H1 (cell line): ENCODE data around the gene JADE1. TPM values are rescaled to one million over a fixed set of nuclear protein-coding genes. Genes with fewer than 3 reads are reported as not detected.
A peak's percentile ranks its signal among the peaks of the same experiment; 100 is the strongest.

Source experiments
- CTCF ChIA-PET: fragments of 300-600 bp; sonication (Branson Sonifier 250); formaldehyde crosslinking; loops from one replicate; lab custom pipeline; 2021; ENCODE audit not compliant: partially characterized antibody; lab: Charles Lee
- POLR2A ChIA-PET: fragments of 300-600 bp; sonication (Branson Sonifier 250); formaldehyde crosslinking; loops from one replicate; lab custom pipeline; 2021; ENCODE audit warnings: inconsistent platforms; ENCODE audit not compliant: partially characterized antibody; lab: Charles Lee
- DNase-seq, 2 experiments: peaks; one replicate each; pipeline versions ENCODE4 v3.0.0 to v3.0.0-alpha.2; 2010 to 2022; ENCODE audit warnings: low spot score in 2 of 2, low read depth in 1 of 2, mixed read lengths in 1 of 2
- FAIRE-seq: peaks from 2 replicates; lab custom pipeline; 2011; peaks lifted over from hg19 to GRCh38; lab: Jason Lieb, UNC
- H2AFZ ChIP-seq: 2 replicates; pipeline ENCODE4 v1.8.1; 2012; ENCODE audit warnings: low read length, inconsistent platforms
- H2AK5ac ChIP-seq: 2 replicates; pipeline ENCODE4 v1.6.1; 2013; ENCODE audit warnings: low read depth, low read length
- H2BK120ac ChIP-seq: replicated peaks from 2 replicates; pipeline ENCODE3; 2013; ENCODE audit warnings: low read depth, low read length, inconsistent platforms
- H2BK12ac ChIP-seq: 2 replicates; pipeline ENCODE4 v1.6.1; 2013; ENCODE audit warnings: low read depth, low read length
- H2BK15ac ChIP-seq: 2 replicates; pipeline ENCODE4 v1.6.1; 2013; ENCODE audit warnings: low read length
- H2BK20ac ChIP-seq: 2 replicates; pipeline ENCODE4 v1.6.1; 2013; ENCODE audit warnings: low read length
- H2BK5ac ChIP-seq: 2 replicates; pipeline ENCODE4 v1.6.1; 2013; ENCODE audit warnings: low read depth, low read length
- H3K14ac ChIP-seq: 2 replicates; pipeline ENCODE4 v1.6.1; 2013; ENCODE audit warnings: inconsistent platforms; ENCODE audit not compliant: insufficient read length
- H3K18ac ChIP-seq: 2 replicates; pipeline ENCODE4 v1.6.1; 2013; ENCODE audit warnings: low read length; ENCODE audit errors: extremely low read depth
- H3K23ac ChIP-seq: 2 replicates; pipeline ENCODE4 v1.6.1; 2013; ENCODE audit warnings: inconsistent platforms; ENCODE audit not compliant: insufficient read length
- H3K23me2 ChIP-seq: 2 replicates; pipeline ENCODE4 v1.6.1; 2013; ENCODE audit warnings: low read depth, low read length
- H3K27ac ChIP-seq: 2 replicates; pipeline ENCODE4 v1.6.1; 2011; ENCODE audit warnings: low read depth, low read length, inconsistent platforms
- H3K27me3 ChIP-seq, 4 experiments: replicated peaks in 1 of 4; 1 replicate in 1 of 4; 2 replicates in 3 of 4; pipeline versions ENCODE4 v1.6.1 to v1.8.1; 2011 to 2013; ENCODE audit warnings: low read length in 3 of 4, mild to moderate bottlenecking in 3 of 4, inconsistent platforms in 2 of 4, mixed read lengths in 2 of 4, moderate library complexity in 1 of 4; ENCODE audit not compliant: control insufficient read depth in 3 of 4, insufficient read depth in 3 of 4; ENCODE audit errors: extremely low read depth in 1 of 4
- H3K36me3 ChIP-seq, 4 experiments: 2 replicates each; pipeline versions ENCODE4 v1.6.1 to v1.8.1; 2011 to 2013; ENCODE audit warnings: mild to moderate bottlenecking in 4 of 4, low read length in 3 of 4, moderate library complexity in 2 of 4, control low read depth in 1 of 4, inconsistent platforms in 1 of 4; ENCODE audit not compliant: insufficient read depth in 4 of 4, control insufficient read depth in 2 of 4
- H3K4ac ChIP-seq: replicated peaks from 2 replicates; pipeline ENCODE3; 2013; ENCODE audit warnings: low read length, low read depth, mixed read lengths, inconsistent platforms; ENCODE audit not compliant: insufficient read length
- H3K4me1 ChIP-seq, 4 experiments: replicated peaks in 1 of 4; 1 replicate in 1 of 4; 2 replicates in 3 of 4; pipeline versions ENCODE4 v1.6.1 to v1.8.1; 2011 to 2013; ENCODE audit warnings: low read length in 3 of 4, inconsistent platforms in 2 of 4, mixed read lengths in 1 of 4; ENCODE audit not compliant: insufficient read depth in 4 of 4, control insufficient read depth in 3 of 4
- H3K4me2 ChIP-seq, 2 experiments: 2 replicates each; pipeline versions ENCODE4 v1.6.1 to v1.8.1; 2011 to 2013; ENCODE audit warnings: low read depth in 2 of 2, low read length in 2 of 2, control low read depth in 1 of 2, inconsistent platforms in 1 of 2, mild to moderate bottlenecking in 1 of 2; ENCODE audit not compliant: insufficient read depth in 1 of 2
- H3K4me3 ChIP-seq, 4 experiments: fragments of 200-600, 300-600 bp in 1 of 4; sonication (generic), shearing (Covaris generic), sonication (Bioruptor Twin) in 1 of 4; 2 replicates each; pipeline versions ENCODE4 v1.5.1 to v1.8.1; 2011 to 2016; ENCODE audit warnings: low read length in 4 of 4, low read depth in 3 of 4, control low read depth in 2 of 4, inconsistent platforms in 2 of 4, mild to moderate bottlenecking in 2 of 4, mixed read lengths in 1 of 4, moderate library complexity in 1 of 4; ENCODE audit not compliant: insufficient read depth in 2 of 4; ENCODE audit errors: extremely low read depth in 1 of 4
- H3K56ac ChIP-seq: replicated peaks from 2 replicates; pipeline ENCODE3; 2013; ENCODE audit warnings: low read depth, mild to moderate bottlenecking, mixed read lengths, low read length, inconsistent platforms; ENCODE audit not compliant: insufficient read length
- H3K79me1 ChIP-seq: 2 replicates; pipeline ENCODE4 v1.6.1; 2013; ENCODE audit warnings: low read depth, low read length, control low read depth
- H3K79me2 ChIP-seq, 2 experiments: 2 replicates each; pipeline versions ENCODE4 v1.6.1 to v1.8.1; 2012 to 2013; ENCODE audit warnings: low read length in 2 of 2, mild to moderate bottlenecking in 2 of 2, inconsistent platforms in 1 of 2; ENCODE audit not compliant: insufficient read depth in 2 of 2, control insufficient read depth in 1 of 2
- H3K9ac ChIP-seq, 4 experiments: replicated peaks in 1 of 4; 1 replicate in 1 of 4; 2 replicates in 3 of 4; pipeline versions ENCODE4 v1.6.1 to v1.8.1; 2011 to 2013; ENCODE audit warnings: low read depth in 3 of 4, low read length in 3 of 4, control low read depth in 2 of 4, mild to moderate bottlenecking in 2 of 4, moderate library complexity in 2 of 4, inconsistent platforms in 1 of 4; ENCODE audit errors: extremely low read depth in 1 of 4
- H3K9me3 ChIP-seq, 2 experiments: 2 replicates each; pipeline versions ENCODE4 v1.6.1 to v1.8.1; 2012 to 2013; ENCODE audit warnings: mild to moderate bottlenecking in 2 of 2, moderate library complexity in 2 of 2, control low read depth in 1 of 2, inconsistent platforms in 1 of 2, low read depth in 1 of 2, low read length in 1 of 2, mixed read lengths in 1 of 2; ENCODE audit not compliant: insufficient read depth in 2 of 2
- H4K20me1 ChIP-seq, 2 experiments: replicated peaks in 1 of 2; 2 replicates each; pipeline versions ENCODE3 to v1.8.1; 2011 to 2013; ENCODE audit warnings: inconsistent platforms in 2 of 2, low read length in 2 of 2, mild to moderate bottlenecking in 1 of 2; ENCODE audit not compliant: insufficient read depth in 2 of 2, control insufficient read depth in 1 of 2
- H4K5ac ChIP-seq: 2 replicates; pipeline ENCODE4 v1.6.1; 2013; ENCODE audit warnings: low read length, low read depth, mixed read lengths, inconsistent platforms; ENCODE audit not compliant: insufficient read length
- H4K8ac ChIP-seq: 2 replicates; pipeline ENCODE4 v1.8.0; 2013; ENCODE audit warnings: mild to moderate bottlenecking, moderate library complexity, low read length, inconsistent platforms; ENCODE audit not compliant: insufficient read depth; ENCODE audit errors: extremely low read depth
- H4K91ac ChIP-seq: replicated peaks from 2 replicates; pipeline ENCODE3; 2013; ENCODE audit warnings: low read length, mixed read lengths, inconsistent platforms; ENCODE audit not compliant: insufficient read length
- BRCA1 ChIP-seq: IDR thresholded peaks from 2 replicates; pipeline ENCODE4 v1.6.1; 2012; ENCODE audit warnings: low read depth, low read length, improper control_type of control experiment
- KDM4A ChIP-seq: IDR thresholded peaks from one replicate; pipeline ENCODE4 v1.7.1; 2012; ENCODE audit warnings: low read depth, mild to moderate bottlenecking, moderate library complexity, low read length, inconsistent platforms; ENCODE audit not compliant: severe bottlenecking
- POLR2A ChIP-seq, 2 experiments: IDR thresholded peaks; 1 replicate in 1 of 2; 2 replicates in 1 of 2; pipeline ENCODE4 v1.6.1; 2011; ENCODE audit warnings: low read depth in 2 of 2, low read length in 2 of 2, mild to moderate bottlenecking in 2 of 2; ENCODE audit errors: control extremely low read depth in 1 of 2
- RBBP5 ChIP-seq: IDR thresholded peaks from 2 replicates; pipeline ENCODE4 v1.7.1; 2012; ENCODE audit warnings: low read depth, mild to moderate bottlenecking, inconsistent platforms, low read length, moderate library complexity, borderline replicate concordance
- RFX5 ChIP-seq: IDR thresholded peaks from 2 replicates; pipeline ENCODE4 v1.6.1; 2011; ENCODE audit warnings: low read depth, low read length, improper control_type of control experiment, borderline replicate concordance
- SIRT6 ChIP-seq: IDR thresholded peaks from one replicate; pipeline ENCODE4 v1.7.1; 2012; ENCODE audit warnings: low read length, inconsistent platforms
- SRF ChIP-seq: IDR thresholded peaks from 2 replicates; pipeline ENCODE4 v1.6.1; 2011; ENCODE audit warnings: mild to moderate bottlenecking, low read depth, low read length, moderate library complexity
- WGBS, 2 experiments: shearing (Covaris generic) in 1 of 2; methylation state at CpG; one replicate each; pipeline versions ENCODE4 v1.1.6 to v1.1.7; 2013 to 2015; ENCODE audit warnings: low lambda C conversion rate in 2 of 2, mixed read lengths in 2 of 2, inconsistent platforms in 1 of 2, low coverage in 1 of 2, missing lambda C conversion rate in 1 of 2; ENCODE audit not compliant: insufficient replicate concordance in 2 of 2, insufficient coverage in 1 of 2, insufficient read length in 1 of 2; ENCODE audit errors: extremely low coverage in 1 of 2, missing lambda C conversion rate in 1 of 2; 5-methylcytosine and 5-hydroxymethylcytosine counted together
- polyA plus RNA-seq, 7 experiments: library from polyadenylated mRNA; depleted of rRNA in 3 of 7; stranded (reverse) in 5 of 7; unstranded in 2 of 7; fragments of >200 nt in 5 of 7; fragments of 200-250 nt in 2 of 7; gene quantifications; 1 replicate in 5 of 7; 2 replicates in 1 of 7; 4 replicates in 1 of 7; pipeline versions ENCODE4 v1.2.1 to v1.2.3, GENCODE V29; 2011 to 2013; ENCODE audit warnings: missing spikeins in 2 of 7, mixed read lengths in 2 of 7
- total RNA-seq: library from RNA; stranded (reverse); fragmentation: NEBNext Ultra II Directional; extraction: Animal tissue kit (Norgen Biotek cat#: 25700); gene quantifications from 2 replicates; pipeline ENCODE4 v1.2.1, GENCODE V29; 2021
- TF ChIP-seq, protein P1 (sequence below), 3 experiments: IDR thresholded peaks; 1 replicate in 2 of 3; 2 replicates in 1 of 3; pipeline versions ENCODE4 v1.5.1 to v1.6.1; 2011; ENCODE audit warnings: low read length in 3 of 3, mild to moderate bottlenecking in 3 of 3, inconsistent platforms in 2 of 3, low read depth in 1 of 3, moderate library complexity in 1 of 3; ENCODE audit not compliant: insufficient read depth in 1 of 3; ENCODE audit errors: control extremely low read depth in 1 of 3
- TF ChIP-seq, protein P2 (sequence below): IDR thresholded peaks from 2 replicates; pipeline ENCODE4 v1.6.1; 2011; ENCODE audit warnings: low read depth, mild to moderate bottlenecking, low read length; ENCODE audit not compliant: insufficient read depth

Gene JADE1
- total and polyA plus RNA-seq, 2 of the 8 experiments (the other 6 are each of a cell fraction or from before 2014, with no cell fraction given) = 37.7 to 213 TPM

DNA sequence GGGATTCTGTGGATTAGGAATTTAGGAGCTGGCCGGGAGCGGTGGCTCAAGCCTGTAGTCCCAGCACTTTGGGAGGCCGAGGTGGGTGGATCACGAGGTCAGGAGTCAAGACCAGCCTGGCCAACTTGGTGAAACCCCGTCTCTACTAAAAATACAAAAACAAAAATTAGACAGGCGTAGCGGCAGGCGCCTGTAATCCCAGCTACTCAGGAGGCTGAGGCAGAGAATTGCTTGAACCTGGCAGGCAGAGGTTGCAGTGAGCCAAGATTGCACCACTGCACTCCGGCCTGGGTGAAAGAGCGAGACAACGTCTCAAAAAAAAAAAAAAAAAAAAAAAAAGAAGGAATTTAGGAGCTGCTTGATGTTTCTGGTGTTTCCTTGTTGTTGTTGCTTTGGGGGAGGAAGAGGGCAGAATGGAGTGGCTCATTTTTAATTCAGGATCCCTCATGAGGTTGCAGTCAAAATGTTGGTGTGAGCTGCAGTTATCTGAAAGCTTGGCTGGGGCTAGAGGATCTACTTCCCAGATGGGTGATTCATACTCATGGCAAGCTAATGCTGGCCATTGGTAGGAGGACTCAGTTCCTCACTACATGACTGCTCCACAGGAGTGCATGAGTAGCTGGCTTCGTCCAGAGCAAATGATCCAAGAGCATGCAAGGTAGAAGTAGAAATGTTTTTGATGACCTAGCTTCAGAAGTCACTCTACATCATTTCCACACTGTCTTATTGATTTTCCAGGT lies 26.5 kb upstream of the JADE1 start:
- H3K56ac ChIP-seq = no peak overlapping the region
- H3K23me2 ChIP-seq = no peaks in the 10 kb centered on the region
- ChIA-PET POLR2A (interaction anchor here (0.7 to 1.8 kb wide), 2 partner anchors 12 to 27 kb away, joined by 3 to 7 read pairs; partner anchors contain the start of gene JADE1), CTCF (interaction anchor here (0.6 to 2.6 kb wide), 25 partner anchors 12 to 1855 kb away, joined by 3 to 9 read pairs (median 4); partner anchors contain the start of gene JADE1)
- no peak overlapping the region for H2BK20ac ChIP-seq
- H2AFZ ChIP-seq = peak overlapping the region; percentile 5; the same call in 1 of the 2 replicates
- no peak overlapping the region for H2BK5ac ChIP-seq
- peak overlapping the region; percentile 19; the same call in 1 of the 2 replicates for H3K18ac ChIP-seq
- H3K79me2 ChIP-seq = no peaks in the 10 kb centered on the region
- H3K4me2 ChIP-seq = no peak overlapping the region
- peak overlapping the region; percentile 41; the same call in 1 of the 2 replicates for H2BK12ac ChIP-seq
- FAIRE-seq (no peak), DNase-seq (no peak)
- 79% methylated on average over 10 of the region's 12 CpGs; no CpG with 5 or more reads in 1 of the 2 experiments for WGBS, 2 experiments
- peak overlapping the region; percentile 3 for H2BK120ac ChIP-seq
- H4K20me1 ChIP-seq = no peaks in the 10 kb centered on the region
- 0 out of 2 replicates have a peak overlapping the region, but pooled peaks have one; percentile 10 for H2BK15ac ChIP-seq
- H3K23ac ChIP-seq = no peak overlapping the region
- H4K5ac ChIP-seq = no peak overlapping the region
- H3K79me1 ChIP-seq = no peaks in the 10 kb centered on the region
- H3K14ac ChIP-seq = no peak overlapping the region
- no peak overlapping the region for H2AK5ac ChIP-seq
- H3K36me3 ChIP-seq = no peaks in the 10 kb centered on the region
- peaks cover 0 to 8% (median 0%) of the 10 kb centered on the region in 4 experiments; a peak in 2 of 7 replicates for H3K4me1 ChIP-seq
- H3K27me3 ChIP-seq = no peaks in the 10 kb centered on the region
- H3K4ac ChIP-seq = no peak overlapping the region
- H3K9ac ChIP-seq = no peak overlapping the region
- H3K27ac ChIP-seq = no peak overlapping the region
- H3K9me3 ChIP-seq = no peaks in the 10 kb centered on the region; a peak in 1 of 4 replicates
- H4K91ac ChIP-seq = peak overlapping the region; percentile 91
- no peak overlapping the region for H3K4me3 ChIP-seq
- no peak overlapping the region for H4K8ac ChIP-seq
- TF ChIP-seq SRF (no peak), RBBP5 (no peak), KDM4A (no peak), BRCA1 (no peak), SIRT6 (no peak), RFX5 (no peak), POLR2A (IDR thresholded peaks at IDR 0.05; ENCODE audit: control extremely low read depth in 1 of 2, low read depth in 2 of 2, low read length in 2 of 2) (no peak)
- TF ChIP-seq, protein P1, sequence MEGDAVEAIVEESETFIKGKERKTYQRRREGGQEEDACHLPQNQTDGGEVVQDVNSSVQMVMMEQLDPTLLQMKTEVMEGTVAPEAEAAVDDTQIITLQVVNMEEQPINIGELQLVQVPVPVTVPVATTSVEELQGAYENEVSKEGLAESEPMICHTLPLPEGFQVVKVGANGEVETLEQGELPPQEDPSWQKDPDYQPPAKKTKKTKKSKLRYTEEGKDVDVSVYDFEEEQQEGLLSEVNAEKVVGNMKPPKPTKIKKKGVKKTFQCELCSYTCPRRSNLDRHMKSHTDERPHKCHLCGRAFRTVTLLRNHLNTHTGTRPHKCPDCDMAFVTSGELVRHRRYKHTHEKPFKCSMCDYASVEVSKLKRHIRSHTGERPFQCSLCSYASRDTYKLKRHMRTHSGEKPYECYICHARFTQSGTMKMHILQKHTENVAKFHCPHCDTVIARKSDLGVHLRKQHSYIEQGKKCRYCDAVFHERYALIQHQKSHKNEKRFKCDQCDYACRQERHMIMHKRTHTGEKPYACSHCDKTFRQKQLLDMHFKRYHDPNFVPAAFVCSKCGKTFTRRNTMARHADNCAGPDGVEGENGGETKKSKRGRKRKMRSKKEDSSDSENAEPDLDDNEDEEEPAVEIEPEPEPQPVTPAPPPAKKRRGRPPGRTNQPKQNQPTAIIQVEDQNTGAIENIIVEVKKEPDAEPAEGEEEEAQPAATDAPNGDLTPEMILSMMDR (IDR thresholded peaks at IDR 0.05; ENCODE audit: control extremely low read depth in 1 of 3, insufficient read depth in 1 of 3, low read depth in 1 of 3, low read length in 3 of 3) = no peak
- TF ChIP-seq, protein P2, sequence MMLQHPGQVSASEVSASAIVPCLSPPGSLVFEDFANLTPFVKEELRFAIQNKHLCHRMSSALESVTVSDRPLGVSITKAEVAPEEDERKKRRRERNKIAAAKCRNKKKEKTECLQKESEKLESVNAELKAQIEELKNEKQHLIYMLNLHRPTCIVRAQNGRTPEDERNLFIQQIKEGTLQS = no peak
